HG02759 (cell line): ENCODE results near the gene HMGB1.
"Not testable (repeated sequence)": the region's sequence is repeated elsewhere in the genome, so short reads cannot be mapped to it uniquely, and the experiment has no call there.

Experiments used
- ATAC-seq: cut with Tn5 transposase; IDR thresholded peaks from one replicate; pipeline ENCODE4 v1.9.1; 2021; ENCODE audit warnings: mild to moderate bottlenecking, moderate library complexity; ENCODE audit not compliant: unreplicated experiment

HMGB1 gene

DNA sequence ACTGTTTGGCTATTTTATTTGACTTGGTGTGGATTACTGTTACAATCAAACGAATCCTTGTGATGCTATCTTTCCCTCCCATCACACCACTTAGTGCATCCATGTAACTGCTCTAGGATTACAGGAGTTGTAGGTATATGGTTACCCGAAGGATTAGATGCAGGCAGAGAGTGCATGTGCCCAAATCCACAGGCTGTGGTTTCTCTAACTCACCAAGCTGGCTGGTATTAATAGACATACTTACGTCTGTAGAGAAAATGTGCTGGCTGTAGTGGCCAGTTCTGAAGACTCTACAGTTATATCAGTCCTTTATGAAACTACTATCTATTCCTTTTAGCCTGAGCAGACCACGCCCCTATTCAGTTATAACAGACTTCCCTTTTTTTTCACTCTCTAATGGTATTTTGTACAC is 1.1 kb upstream of the HMGB1 start:
- no peak for ATAC-seq

DNA sequence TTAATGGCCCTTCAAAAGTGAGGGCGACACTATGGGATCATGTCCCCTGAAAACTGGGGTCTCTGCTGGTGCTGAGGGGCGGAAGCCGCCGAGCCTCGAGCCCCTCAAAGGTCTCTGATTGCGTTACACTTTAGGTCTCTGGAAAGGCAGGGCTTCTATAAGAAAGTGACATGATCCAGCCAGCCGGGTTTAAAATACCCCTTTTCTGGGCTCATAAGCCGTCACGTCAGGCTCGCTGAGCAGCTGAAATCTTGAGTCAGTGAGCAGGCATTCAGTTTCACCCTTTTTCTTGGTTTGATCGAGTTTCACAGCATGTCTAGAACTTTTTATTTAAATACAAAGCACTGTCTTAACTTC is 600 bp upstream of the HMGB1 start:
- no peak for ATAC-seq

DNA sequence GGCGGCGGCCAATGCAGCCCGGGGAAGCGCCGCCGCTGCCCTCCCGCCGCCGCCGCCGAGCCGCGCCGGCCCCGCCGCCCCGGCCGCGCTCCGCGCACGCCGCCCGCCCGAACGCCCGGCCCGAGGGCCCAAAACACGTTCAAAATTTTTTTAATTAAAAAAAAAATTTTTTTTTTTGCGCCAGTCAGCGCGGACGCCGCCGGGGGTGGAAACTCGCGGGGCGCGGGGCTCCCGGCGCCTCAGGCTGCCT is 468 bp downstream of the HMGB1 start:
- no peak for ATAC-seq

DNA sequence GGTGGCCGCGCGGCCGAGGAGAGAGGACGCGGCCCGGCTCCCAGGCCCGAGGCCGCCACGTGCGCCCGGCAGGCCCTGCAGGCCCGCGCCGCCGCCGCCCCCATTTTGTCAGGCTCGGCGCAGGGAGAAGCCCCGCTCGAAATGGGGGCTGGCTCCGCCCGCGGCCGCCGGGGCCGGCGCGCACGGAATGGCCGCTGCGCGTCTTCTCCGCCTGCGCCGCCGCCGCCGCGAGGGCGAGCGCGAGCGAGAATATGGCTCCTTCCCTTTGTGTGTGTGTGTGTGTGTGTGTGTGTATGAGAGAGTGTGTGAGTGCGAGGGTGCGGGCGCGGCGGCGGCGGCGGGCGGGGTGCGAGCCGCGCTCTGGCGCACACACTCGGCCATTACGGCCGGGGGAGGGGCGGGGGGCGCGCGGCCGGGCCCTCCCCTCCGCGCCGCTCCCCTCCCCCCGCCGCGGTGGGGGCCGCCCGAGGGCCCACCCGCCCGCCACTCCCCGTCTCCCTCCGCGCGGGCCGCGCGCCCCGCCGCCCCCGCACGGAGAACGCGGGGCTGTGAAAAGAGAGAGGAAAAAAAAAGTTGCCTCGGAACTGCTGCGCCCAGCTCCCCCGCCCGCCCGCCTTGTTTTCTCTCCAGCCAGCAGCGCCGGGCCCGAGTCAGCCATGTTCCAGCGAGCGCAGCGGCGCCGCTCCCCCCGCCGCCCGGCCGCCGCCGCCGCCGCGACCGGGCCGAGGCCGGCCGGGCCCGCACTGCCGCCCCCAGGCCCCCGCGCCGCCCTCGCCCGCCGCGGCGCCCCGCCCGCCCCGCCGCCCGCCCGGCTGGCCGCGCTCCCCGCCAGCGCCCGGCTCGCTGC is 1.0 kb downstream of the HMGB1 start:
- ATAC-seq: peak; percentile 33

DNA sequence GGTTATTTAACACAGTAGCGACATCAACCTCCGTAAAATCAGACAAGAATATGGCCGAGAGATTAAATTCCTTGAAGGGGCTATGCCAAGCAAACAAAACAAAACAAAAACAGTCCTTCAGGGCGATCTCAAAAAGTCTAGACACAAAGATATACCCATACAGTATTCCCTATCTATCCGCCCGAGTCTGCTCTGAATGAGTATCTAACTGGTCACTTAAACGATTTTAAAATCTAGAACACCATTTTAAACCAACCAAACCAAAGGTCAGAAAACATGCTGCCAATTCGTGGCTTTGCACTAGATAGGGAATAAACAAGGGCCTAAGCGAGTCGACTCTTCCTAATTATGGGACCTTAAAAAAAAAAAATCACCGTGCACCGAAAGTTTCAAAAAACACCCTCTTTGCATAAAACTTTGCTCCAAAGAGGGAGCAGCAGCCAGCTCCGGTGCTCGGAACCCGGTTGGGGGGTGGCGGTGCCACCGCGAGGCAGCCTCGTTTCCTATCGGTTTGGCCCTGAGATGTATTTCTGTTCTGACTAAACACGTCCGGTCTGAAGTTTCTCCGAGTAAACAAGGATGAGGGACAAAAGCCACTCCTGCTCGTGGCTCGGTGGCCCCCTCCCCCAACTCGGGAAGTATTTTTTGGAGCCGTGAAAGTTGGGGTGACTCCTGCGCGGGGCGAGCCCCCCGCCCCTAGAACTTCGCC is 1.8 kb downstream of the HMGB1 start:
- peak; percentile 39 for ATAC-seq

DNA sequence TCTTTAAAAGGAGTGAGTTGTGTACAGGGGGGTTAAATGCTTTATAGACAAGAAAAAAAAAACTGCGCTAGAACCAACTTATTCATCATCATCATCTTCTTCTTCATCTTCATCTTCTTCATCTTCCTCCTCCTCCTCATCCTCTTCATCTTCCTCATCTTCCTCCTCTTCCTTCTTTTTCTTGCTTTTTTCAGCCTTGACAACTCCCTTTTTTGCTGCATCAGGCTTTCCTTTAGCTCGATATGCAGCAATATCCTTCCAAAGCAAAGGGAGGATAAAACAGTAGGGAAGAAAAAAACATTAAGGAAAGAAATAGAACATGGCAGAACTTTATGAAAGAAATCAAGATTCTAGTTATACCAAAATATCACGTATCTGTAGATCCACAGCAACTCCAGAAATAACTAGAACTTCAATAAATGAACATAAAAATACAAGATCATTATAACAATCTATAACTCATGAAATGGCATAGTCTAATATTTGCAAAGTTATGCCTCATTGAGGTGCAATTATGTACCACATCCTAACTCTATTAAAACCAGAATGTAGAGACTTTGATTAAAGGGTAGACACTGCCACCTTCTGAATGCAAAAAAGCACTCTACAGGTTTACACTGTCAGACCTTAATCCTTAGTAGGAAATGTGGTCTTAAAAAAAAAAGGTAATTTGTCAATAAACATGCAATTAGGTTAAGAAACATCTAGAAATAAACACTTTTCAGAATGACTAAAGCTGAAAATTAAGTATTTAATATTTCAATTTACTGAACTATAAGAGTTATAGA is 4.3 kb downstream of the HMGB1 start:
- ATAC-seq: not testable (repeated sequence)

DNA sequence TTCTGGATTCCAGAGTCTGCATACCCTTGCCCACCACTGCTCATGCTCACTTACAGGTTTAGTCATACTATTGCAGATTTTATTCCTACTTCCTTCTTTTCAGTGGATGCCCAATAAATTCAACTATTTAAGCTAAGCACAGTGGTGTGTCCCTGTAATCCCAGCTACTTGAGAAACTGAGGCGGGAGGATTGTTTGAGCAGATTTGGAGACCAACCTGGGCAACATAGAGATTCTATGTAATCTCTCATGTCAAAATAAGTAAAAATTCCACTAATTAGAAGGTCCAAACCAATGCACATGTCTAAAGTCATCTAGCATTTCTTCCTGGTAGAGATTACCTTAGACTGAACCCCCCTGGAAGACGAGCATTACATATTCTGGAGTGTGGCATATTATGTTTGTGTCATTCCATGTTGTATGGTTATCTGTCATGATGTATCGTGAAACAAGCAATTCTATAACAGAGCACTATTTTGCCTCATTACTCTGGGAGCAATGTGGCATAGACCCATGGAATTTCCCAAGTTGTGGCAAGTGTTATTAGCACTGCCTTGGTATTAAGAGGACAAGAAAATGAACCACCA is 8.3 kb downstream of the HMGB1 start:
- ATAC-seq: no peak

DNA sequence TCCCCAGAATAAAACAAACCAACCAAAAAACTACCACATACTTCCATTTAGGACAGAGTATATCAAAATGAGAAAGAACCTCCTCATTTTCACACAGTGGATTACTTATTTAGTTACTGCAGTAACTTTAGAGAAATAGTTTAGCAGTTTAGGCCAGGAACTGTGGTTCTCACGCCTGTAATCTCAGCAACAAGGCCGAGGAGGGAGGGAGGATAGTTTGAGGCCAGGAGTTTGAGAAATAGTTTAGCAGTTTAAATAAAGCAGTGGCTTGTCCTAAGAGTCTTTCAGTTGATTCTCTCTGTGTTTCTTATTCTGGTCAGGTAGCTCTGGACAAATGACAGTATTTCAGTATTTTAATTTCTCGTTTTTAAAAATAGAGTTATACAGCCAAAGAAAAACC is 9.4 kb downstream of the HMGB1 start:
- ATAC-seq: no peak

DNA sequence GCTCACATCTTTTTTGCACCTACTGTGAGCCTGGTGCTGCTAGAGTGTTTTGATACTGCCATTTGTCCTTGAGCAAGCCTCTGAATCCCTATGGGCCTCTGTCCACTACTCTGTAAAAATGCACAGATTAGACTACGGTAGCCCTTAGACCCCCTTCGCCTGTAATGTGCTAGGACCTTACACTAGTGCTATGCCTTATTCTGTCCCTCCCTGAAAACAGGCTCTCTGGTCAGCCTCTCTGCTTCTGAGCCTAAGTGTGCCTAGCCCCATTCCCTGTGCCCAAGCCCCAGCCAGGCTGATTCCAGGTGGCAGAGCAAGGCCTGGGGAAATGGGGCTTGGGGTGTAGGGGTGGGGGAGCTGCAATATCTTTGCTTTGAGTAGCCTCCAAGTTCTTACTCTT is 10.7 kb downstream of the HMGB1 start:
- no peak for ATAC-seq

DNA sequence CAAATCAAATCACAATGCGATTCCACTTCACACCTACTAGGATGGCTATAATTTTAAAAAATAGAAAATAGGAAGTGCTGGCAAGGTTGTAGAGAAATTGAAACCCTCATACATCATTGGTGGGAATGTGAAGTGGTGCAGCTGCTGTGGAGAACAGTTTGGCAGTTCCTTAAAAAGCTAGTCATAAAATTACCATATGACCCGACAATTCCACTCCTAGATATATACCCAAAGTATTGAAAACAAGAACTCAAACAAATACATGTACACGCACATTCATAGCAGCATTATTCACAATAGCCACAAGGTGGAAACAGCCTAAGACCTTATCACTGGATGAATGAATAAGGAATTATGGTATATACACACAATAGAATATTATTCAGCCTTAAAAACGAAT is 12.0 kb downstream of the HMGB1 start:
- no peak for ATAC-seq

DNA sequence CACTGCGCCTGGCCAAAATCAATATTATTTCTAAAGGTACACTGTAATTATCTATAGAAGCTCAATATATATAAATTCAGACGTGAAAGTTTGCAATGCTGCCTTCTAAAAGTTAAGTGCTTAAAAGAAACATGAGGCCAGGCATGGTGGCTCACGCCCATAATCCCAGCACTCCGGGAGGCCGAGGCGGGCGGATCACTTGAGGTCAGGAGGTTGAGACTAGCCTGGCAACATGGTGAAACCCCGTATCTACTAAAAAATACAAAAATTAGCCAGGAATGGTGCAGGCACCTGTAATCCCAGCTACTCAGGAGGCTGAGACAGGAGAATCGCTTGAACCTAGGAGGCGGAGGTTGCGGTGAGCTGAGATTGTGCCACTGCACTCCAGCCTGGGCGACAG is 14.3 kb downstream of the HMGB1 start:
- ATAC-seq: not testable (repeated sequence)

DNA sequence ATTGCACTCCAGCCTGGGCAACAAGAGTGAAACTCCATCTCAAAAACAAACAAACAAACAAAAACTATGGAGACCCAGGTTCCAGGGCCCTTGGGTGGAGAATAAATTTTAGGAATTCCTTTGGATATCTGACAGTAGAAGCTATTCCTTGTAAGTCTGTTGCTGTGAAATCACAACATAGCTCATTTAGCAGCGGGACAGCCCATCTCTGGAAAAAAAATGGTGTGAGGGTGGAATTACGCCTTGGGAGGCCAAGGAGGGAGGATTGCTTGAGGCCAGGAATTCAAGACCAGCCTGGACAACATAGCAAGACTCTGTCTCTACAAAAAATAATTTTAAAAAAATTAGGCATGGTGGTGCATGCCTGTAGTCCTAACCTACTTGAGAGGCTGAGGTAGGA is 15.7 kb downstream of the HMGB1 start:
- no peak for ATAC-seq

DNA sequence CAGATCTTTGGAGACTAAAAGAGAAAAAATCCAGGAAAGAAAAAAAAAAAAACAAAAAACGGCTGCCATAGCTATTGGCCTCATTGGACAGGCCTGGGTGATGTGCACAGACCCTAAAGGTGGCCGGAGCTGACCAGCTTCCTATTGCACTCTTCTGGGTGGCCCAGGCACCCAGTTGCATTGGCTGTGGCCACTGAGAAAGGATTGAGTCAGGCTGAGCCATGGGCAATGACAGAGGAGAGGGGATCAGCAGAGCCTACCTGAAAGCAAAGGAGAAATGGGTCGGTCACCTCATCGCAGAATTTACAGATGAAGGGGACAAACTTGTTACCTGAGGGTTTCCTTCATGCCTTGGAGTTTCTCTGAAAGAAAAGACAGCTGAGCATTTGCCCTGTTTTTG is 17.3 kb downstream of the HMGB1 start:
- no peak for ATAC-seq

DNA sequence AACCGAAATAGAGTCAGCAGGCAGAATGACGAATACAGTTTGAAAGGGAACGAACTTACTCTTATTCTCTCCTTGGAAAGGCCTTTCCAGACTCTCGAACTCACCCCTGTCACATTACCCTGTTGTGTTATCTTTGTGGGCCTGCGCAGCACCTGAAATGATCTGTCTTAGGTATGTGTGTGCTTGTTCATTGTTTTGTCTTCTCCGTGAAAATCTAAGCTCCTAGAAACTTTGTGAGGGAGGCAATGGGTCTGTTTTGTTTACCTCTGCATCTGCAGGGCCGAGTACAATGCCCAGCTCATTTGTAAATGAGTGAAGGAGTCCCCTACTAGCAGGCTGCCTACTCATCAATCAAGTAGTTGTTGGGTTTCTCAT is 19.6 kb downstream of the HMGB1 start:
- ATAC-seq: peak; percentile 2

DNA sequence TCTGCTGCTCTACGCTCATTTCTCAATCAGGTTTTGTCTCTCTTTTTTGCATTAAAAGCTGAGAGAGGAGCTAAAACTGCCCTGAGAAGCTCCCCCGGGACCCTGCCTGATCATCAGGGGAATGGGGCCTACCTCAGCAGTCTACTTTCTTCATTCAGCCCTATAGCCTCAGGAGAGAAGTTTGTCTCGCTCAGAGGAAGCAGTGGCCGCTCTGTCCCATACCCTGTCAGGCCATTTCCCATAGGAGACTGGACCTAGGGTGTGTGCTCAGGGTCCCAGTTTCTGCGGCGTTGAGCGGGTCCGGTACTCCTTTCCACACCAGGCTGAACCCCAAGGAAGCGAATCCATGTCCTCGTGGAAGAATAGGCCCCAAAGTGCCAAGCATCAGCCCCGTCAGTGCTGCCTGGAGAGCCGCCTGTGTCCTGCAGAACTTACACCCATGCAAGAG is 21.8 kb downstream of the HMGB1 start:
- ATAC-seq: peak; percentile 43

DNA sequence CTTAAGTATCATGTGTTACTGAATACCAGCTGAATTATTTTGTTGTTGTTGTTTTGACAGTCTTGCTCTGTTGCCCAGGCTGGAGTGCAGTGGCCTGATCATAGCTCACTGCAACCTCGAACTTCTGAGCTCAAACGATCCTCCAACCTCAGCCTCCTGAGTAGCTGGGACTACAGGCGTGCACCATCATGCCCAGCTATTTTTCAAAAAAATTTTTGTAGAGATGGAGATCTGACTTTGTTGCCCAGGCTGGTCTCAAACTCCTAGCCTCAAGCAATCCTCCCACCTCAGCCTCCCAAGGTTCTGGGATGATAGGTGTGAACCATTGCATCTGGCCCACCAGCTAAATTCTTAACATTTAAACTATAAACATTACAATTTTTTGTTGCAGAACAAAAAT is 22.2 kb downstream of the HMGB1 start:
- not testable (repeated sequence) for ATAC-seq

DNA sequence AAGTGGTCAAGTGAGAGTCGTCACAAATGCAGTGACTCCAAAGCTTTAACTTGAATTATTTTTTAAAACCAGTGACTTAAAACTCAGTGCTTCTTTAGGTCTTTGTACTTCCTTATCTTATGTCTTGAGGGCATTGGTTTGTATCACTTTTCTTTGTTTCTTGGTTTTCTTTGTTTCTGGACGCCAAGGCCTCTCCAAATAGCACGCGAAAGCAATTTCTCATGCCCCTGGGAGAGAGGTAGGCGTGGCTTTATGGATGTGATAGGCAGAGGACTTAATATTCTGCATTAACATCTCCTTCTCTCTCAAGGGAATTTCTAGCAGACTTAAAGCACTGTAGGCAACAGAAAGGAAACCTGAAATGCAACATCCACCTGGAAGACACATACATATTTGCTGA is 22.8 kb downstream of the HMGB1 start:
- ATAC-seq: no peak

DNA sequence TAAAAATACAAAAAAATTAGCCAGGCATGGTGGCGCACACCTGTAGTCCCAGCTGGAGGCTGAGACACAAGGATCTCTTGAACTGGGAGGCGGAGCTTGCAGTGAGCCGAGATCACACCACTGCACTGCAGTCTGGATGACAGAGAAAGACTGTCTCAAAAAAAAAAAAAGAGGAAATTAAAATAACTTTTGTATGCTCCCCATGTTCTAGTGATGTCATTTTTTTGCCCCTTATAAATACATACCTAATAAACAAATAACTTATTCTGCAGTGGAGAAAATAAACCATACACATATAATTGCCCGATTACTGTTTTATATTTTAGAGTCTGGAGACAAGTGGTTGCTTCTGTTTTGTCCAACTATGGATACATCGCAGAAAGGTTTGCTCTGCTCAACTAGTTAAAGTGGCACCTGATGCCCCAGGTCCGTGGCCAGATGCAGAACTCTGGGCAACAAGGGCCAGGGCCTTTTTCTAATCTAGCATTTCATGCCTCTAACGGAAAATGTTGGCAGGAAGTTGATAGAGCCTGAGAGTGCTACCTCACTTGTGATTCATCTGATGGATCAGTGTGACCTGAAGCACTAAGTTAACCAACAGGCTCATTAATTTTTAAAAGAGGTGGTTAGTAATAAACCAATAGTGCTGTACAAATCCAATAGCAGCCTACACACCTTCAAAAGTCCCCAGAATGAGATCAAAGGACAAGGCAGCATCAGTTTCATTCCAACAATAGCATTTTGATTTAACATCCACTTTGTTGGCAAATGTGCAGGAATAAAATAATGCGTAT is 24.6 kb downstream of the HMGB1 start:
- ATAC-seq: no peak

DNA sequence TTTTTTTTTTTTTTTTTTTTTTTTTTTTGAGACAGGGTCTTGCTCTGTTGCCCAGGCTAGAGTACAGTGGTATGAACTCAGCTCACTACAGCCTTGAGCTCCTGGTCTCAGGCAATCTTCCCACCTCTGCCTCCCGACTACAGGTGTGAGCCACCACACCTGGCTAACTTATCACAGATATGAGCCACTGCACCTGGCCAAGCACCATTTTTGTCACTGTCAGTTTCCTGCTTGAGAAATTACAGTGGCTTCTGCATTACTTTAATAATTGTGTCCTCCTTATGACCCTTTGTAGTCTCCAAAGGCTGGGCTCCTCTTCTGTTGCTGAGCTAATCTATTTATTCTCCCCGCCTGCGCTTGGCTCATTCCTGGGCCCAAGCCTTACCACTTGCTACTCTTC is 27.4 kb downstream of the HMGB1 start:
- ATAC-seq: no peak

DNA sequence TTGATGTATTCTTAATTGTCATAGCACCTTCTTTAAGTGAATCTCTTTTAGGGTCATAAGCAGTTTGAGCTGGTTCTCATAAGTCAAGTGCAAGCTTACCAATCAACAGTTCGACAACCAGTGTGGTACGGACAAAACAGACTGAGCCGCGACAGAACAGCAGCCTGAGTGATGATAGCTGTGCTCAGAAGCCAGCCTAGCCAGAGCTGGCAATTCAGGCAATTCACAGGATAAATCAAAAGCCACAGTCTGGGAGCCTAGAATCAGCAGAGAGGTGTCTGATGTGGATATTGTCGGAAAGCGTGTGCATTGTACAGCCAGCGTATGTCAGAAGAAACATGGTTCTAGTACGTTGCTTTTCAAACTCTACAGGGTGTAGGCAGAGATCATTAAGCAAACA is 28.6 kb downstream of the HMGB1 start:
- ATAC-seq: no peak

DNA sequence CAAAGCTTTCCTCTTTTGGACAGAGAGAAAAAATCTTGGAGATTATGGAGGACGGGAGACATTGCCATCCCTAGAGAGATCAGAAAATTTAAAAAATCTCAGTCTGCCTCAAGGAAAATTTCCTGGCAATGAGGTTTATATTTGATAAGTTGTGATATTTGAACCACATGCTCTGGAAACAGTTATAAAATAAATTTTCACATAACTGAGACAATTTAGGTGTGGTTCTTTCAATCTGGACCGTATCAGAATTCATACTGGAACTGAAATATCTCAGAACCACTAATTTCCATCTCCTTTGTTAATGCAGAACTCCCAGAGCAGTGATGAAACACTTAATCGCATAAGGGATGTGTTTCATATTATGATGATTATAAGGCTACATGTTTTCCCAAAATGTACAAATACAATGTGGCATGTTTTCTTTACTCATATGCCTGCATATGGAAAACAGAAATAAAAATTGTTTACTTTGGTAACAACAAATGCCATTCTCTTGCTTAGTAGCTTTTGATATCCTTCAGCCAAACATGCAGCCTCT is 29.8 kb downstream of the HMGB1 start:
- no peak for ATAC-seq
